Neural progenitor cell (in vitro differentiated cells): ENCODE data around the gene TARS1.

Experiments used
- CTCF ChIP-seq: fragments of 200-600 bp; sonication (generic); IDR thresholded peaks from 2 replicates; pipeline ENCODE4 v1.5.1; 2017; ENCODE audit warnings: antibody characterized with exemption, mild to moderate bottlenecking
- EZH2 ChIP-seq: fragments of 200-600 bp; sonication (generic); IDR thresholded peaks from 2 replicates; pipeline ENCODE4 v1.6.1; 2017; ENCODE audit warnings: antibody characterized with exemption, mild to moderate bottlenecking, moderate library complexity

- TF ChIP-seq CTCF (no peak), EZH2 (no peak)
These were observed 19.8 kb upstream of the TARS1 start for GRCh38 chr5:33420946-33421345.
